Fibroblast of upper back skin (primary cell): ENCODE data around the gene WDR45B.

Experiments used
- DNase-seq: peaks from one replicate; pipeline ENCODE4 v3.0.0-alpha.2; 2013

Gene WDR45B

DNA sequence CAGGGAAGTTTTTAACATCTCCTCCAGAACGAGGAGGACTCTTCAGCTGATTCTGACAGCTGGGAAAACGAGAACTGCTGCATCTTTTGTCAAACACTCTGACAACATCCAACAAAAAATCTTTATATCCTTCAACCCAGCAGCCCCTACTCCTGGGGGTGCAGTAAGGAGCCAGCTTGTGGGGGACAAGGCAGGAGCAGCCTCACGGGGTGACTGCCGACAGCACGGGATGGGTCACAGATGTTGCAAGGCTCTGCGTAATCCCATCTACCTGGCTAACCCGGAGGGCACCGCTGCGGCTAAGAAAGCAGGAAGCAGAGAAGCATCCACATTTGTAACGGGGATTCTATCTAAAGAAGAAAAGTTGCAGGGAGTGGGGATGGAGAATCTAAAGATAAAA, 28.6 kb downstream of the WDR45B start:
- DNase-seq, result no peak

DNA sequence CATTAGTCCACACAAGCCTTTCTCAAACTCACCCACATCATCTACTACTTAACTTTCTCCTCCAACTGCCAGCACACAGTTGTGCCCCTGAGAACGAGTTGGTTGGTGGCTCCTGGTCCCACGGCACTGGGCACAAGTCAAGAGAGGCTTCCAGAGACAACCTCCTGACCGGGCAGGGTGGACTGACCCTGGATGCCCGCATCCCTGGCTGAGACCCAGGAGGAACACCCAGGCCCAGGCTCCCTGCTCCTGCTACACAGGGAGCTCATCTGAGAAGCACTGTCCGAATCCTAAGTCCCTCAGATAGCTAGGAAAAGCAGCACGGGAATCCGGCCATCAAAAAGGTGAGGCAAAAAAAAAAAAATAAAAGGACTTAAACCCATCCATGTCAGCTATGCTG, 29.0 kb downstream of the WDR45B start:
- DNase-seq, result no peak

- no peak for DNase-seq
Observed at GRCh38 chr17:82616021-82616711, 32.1 kb downstream of the WDR45B start.

DNA sequence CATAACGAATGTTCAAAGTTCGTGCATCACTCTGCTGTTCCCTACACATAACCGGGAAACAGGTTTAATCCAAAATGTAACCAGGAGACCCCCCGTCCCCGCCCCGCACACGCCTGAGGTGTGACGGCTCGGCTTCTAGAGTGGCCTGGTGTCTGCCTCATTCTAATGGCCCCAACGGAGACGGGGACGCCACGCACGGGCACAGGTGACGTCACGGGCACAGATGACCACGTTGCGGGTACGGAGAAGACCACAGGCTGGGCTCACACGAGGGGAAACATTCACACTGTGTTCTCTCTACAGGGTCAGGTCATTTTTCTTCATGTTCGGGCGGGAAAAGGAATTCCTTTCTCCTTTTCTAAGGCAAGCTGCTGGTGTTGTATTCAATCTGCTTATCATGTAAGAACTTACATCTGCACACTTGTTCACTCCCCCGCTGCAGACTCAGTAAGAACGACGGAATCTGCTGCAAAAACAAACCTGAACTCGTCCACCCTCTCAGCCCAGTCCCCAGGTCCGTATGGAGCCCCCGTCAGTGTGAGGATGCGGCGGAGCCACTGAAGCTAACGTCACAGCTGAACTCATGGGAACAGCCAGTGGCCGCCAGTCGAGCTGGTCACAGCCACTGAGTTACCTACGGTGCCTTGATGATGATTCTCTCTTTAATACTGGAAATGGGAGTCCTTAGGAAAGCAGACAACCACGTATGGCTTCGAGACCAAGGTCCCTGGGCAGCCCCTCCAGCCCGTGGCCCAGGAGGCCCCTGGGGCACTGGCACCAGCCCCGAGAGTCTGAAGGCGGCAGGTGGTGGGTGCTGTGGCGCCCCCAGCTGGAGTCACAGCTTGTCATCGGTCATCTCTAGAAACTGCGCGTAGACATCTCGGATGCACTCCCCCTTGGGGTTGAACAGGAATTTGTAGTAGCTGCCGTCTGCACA, 32.9 kb downstream of the WDR45B start:
- no peak for DNase-seq

GRCh38 chr17:82614095-82614631, 34.1 kb downstream of the WDR45B start:
- no peak for DNase-seq

GRCh38 chr17:82613283-82614094, 34.8 kb downstream of the WDR45B start:
- DNase-seq, result no peak

DNA sequence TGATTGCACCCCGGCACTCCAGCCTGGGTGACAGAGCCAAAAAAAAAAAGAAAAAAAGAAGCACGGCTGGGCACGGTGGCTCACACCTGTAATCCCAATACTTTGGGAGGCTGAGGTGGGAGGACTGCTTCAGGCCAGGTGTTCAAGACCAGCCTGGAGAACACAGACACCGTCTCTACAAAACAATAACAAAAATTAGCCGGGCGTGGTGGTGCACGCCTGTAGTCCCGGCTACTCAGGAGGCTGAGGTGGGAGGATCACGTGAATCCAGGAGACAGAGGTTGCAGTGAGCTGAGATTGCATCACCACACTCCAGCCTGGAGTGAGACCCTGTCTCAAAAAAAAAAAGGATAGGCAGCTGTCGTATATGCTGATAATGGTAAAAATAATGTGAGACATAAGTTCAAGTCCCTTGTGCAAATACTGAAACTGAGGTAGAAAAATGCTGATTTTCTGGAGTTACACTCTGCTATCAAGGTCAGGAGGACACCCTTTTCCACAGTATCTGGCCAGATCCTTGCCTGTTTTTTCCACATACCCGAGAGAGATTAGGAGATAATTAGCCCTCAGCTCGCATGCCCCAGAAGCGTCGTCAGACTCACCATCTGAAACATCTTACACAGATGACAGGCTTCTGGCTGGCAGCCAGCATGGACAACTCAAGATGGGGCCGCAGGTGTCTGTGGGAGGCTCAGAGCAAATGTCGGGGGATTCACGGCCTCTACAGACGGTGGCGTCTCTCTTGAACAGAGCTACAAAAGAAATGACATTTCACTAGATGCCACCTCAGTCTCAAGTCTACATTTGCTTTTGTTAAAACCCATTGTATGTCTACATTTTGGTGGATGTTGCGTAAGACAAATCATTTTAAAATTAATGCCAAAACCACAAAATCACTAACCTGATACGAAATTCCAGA, 36.8 kb downstream of the WDR45B start:
- DNase-seq, result peak; percentile 70

DNA sequence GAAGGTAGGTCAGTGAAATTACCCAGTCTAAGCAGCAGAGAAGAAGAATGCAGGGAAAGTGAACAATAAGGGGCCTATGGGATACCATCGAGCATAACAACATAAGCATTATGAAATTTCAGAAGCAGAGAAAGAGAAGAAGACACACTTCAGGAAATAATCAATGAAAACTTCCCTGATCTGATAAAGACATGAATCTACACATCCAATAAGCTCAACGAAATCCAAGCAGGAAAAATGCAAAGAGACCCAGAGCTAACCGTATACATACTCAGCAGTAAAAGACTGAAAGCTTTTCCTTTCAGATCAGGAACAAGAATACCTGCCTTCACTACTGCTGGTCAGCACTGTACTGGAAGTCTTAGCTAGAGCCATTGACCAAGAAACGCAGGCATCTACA, 38.6 kb downstream of the WDR45B start:
- no peak for DNase-seq

- DNase-seq, result no peak
Observed at GRCh38 chr17:82608816-82609215, 39.4 kb downstream of the WDR45B start.

DNA sequence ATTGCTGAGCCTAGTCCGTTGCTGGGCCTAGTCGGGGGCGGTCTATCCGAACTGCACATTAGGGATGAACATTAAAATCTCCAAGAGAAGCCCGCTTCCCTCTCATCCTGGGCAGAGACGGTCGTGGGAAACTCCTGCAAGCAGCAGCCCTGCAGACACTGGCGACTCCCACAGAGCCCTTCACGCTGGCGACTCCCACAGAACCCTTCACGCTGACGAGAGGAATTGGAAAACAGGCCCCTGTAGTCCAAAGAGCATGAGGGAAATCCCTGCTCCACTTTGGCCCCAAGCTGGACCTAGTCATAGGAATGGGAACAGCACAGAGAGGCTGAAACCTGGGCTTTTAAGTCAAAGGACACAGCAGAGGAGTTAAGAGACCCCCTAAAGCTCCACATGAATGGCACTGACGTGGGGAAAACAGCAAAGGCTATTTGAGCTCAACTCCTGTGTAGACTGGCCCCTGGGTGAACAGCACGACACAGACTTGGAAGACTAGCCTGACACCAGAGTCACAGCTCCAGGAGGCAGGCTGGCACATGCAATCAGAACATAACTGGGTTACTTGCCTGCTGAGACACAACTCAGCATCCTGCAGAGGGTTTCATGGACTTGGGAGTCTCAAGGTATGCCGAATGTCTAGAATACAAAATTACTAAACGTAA, 42.2 kb downstream of the WDR45B start:
- DNase-seq, result no peak

DNA sequence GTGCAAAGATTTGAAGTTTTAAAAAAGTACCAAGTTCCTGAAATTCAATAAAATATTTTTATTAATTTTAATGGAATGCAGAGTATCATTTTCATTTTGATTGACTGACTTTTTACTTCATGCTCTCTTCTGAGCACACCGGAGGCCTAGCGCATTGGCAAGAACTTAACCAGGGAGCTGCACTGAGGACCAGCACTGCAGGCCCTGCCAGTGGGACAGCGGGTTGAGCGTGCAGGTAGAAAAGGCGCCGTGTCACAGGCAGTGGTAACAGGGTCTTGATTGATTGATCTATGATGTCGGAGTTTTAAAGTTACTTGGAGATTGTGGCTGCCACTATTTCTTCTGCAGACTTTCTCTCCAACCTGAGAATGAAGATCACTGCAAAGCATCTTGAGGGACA, 43.7 kb downstream of the WDR45B start:
- no peak for DNase-seq

DNA sequence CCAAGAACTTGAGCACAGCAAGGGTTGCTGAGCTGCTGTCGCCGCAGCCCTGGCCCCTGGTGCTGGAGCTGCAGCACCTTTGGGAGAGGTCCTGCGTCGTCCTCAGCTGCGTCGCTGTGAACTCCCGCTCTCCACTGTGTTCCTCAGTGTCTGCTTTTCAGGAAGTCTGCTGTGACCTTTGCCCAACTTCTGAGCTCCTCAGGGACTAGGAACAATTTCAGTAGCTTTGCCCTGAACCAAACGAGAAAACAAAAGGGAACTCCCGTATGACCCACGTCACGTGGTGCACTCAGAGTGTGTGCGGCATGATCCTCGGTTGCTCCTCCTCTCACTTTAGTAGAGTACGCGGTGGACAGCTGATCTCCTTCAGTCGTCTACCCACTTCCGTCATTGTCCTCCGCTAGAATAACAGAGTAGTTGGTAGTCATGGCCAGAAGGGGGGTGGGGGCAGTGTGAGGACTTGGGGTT, 44.2 kb downstream of the WDR45B start:
- no peak for DNase-seq

GRCh38 chr17:82602986-82603710, 45.1 kb downstream of the WDR45B start:
- no peak for DNase-seq

DNA sequence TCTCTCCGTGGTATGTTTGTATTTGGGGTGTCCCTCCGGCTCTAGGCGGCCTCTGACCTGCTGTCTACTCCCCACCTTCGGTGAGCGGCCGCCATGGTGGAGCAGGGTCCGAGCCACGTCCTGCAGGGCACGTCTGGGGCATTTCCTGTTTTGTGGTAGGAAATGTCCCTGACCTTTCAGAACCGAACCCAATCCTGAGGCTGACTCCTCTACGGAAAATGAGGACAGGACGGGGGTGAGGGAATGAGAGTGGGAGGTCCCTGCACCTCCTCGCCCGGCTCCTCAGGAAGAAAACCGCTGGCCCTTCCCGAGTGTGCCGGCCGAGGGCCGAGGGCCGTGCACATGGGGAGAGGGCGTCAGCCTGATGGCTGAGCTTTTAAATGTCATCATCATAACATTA, 45.8 kb downstream of the WDR45B start:
- DNase-seq, result no peak

- no peak for DNase-seq
Observed at GRCh38 chr17:82601447-82602000, 46.7 kb downstream of the WDR45B start.

GRCh38 chr17:82600731-82601446, 47.4 kb downstream of the WDR45B start:
- DNase-seq, result no peak

DNA sequence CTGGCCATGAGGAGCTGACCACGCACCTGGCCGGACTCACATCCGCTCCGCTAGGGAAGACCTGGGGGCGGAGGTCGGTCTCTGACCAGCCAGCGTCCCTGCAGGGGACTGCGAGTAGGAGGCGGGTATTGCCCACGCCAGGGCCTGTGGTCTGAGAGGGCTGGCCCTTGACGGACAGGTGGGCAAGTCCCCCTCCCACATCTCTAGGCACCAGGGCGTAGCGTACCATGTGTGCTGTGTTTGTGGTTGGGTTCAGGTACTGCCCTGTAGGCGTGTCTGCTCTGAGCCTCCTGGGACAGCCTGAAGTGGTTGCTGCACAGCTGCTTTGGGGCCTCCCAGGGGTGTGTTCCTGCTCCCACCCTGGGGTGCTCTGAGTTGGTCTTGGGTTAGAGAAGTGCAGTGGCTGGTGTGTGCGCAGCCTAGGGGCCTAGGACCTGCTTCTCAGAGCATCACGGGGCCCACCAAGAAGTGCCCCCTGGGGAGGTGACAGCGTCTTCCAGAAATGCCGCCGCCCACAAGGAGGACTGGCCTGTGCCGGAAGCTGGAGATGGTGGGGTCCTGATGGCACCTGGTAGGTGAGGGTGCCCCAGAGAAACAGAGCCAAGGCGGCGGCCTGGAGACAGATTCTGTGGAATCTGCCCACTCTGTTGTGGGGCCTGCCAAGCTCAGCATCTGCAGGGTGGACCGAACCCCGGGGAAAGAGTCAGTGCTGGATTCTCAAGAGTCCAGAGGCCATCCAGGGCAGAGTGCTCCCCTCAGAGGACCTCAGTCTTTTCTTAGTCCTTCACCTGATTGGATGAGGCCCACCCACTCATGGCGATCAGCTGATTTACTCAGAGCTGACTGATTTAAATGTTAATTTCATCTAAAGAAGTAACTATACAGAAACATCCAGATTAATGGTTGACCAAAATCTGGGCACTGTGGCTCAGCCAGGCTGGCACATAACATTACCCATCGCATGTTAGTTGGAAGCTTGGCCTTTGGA, 48.3 kb downstream of the WDR45B start:
- DNase-seq, result no peak
